Erythroblast (primary cell): ENCODE results near the gene MIER3.
"Not testable (repeated sequence)": the region's sequence is repeated elsewhere in the genome, so short reads cannot be mapped to it uniquely, and the experiment has no call there.

Source experiments
- GATA1 ChIP-seq: IDR thresholded peaks from 2 replicates; pipeline ENCODE4 v1.6.1; 2011; ENCODE audit warnings: low read depth, mild to moderate bottlenecking, control low read depth, low read length, moderate library complexity
- POLR2A ChIP-seq: IDR thresholded peaks from 2 replicates; pipeline ENCODE4 v1.6.1; 2011; ENCODE audit warnings: mild to moderate bottlenecking, low read length

GRCh38 chr5:56979526-56979925, 27.6 kb upstream of the MIER3 start:
- not testable (repeated sequence) for TF ChIP-seq POLR2A, GATA1
